HepG2 (cell line): ENCODE data around the gene ERF. TPM values are rescaled to one million over a fixed set of nuclear protein-coding genes. Genes with fewer than 3 reads are reported as not detected.

ENCODE experiments used
- ARHGAP35 ChIP-seq: sonication (generic); formaldehyde crosslinking; IDR thresholded peaks from 2 replicates; pipeline ENCODE4 v1.9.0; 2022; ENCODE audit warnings: mild to moderate bottlenecking, inconsistent platforms, moderate library complexity, missing genetic modification reagents, borderline replicate concordance
- ARID4A ChIP-seq: sonication (generic); formaldehyde crosslinking; IDR thresholded peaks from 2 replicates; pipeline ENCODE4 v1.5.0; 2020; ENCODE audit warnings: mild to moderate bottlenecking, missing genetic modification reagents, borderline replicate concordance
- ARNT2 ChIP-seq: sonication (generic); formaldehyde crosslinking; IDR thresholded peaks from 2 replicates; pipeline ENCODE4 v1.8.0; 2022; ENCODE audit warnings: mild to moderate bottlenecking, low read depth, missing genetic modification reagents, moderate library complexity
- FOSL2 ChIP-seq: sonication (generic); formaldehyde crosslinking; IDR thresholded peaks from 2 replicates; pipeline ENCODE4 v1.4.0; 2020; ENCODE audit warnings: missing genetic modification reagents
- MZF1 ChIP-seq: sonication (generic); formaldehyde crosslinking; IDR thresholded peaks from 2 replicates; pipeline ENCODE4 v1.8.1; 2023; ENCODE audit warnings: mild to moderate bottlenecking, missing genetic modification reagents, borderline replicate concordance
- PAX8 ChIP-seq: sonication (generic); formaldehyde crosslinking; IDR thresholded peaks from 2 replicates; pipeline ENCODE4 v1.8.0; 2022; ENCODE audit warnings: mild to moderate bottlenecking, missing genetic modification reagents, borderline replicate concordance
- POLR2A ChIP-seq, 2 experiments: IDR thresholded peaks; 2 replicates each; pipeline ENCODE4 v1.6.1; 2011; ENCODE audit warnings: low read depth in 2 of 2, low read length in 2 of 2, mild to moderate bottlenecking in 1 of 2, moderate library complexity in 1 of 2; ENCODE audit not compliant: insufficient read depth in 1 of 2
- POLR2G ChIP-seq: fragments of 200-400 bp; formaldehyde crosslinking; IDR thresholded peaks from 2 replicates; pipeline ENCODE4 v1.6.1; 2018; ENCODE audit warnings: mild to moderate bottlenecking, low read depth, low read length, moderate library complexity
- SIX4 ChIP-seq: sonication (generic); formaldehyde crosslinking; IDR thresholded peaks from 2 replicates; pipeline ENCODE4 v1.4.0; 2020; ENCODE audit warnings: missing genetic modification reagents
- SRSF9 ChIP-seq: fragments of 200-400 bp; formaldehyde crosslinking; IDR thresholded peaks from 2 replicates; pipeline ENCODE4 v1.6.1; 2018; ENCODE audit warnings: borderline replicate concordance, mild to moderate bottlenecking, low read depth, low read length; ENCODE audit not compliant: insufficient read depth, poor library complexity, severe bottlenecking
- TCF7L2 ChIP-seq: IDR thresholded peaks from 2 replicates; pipeline ENCODE4 v1.6.1; 2011; ENCODE audit warnings: mild to moderate bottlenecking, low read depth, low read length, moderate library complexity
- ZNF317 ChIP-seq: sonication (generic); formaldehyde crosslinking; IDR thresholded peaks from 2 replicates; pipeline ENCODE4 v1.5.0; 2020; ENCODE audit warnings: mild to moderate bottlenecking, missing genetic modification reagents
- ZNF484 ChIP-seq: sonication (generic); formaldehyde crosslinking; IDR thresholded peaks from 2 replicates; pipeline ENCODE4 v1.5.1; 2020; ENCODE audit warnings: mild to moderate bottlenecking, low read depth, missing genetic modification reagents, borderline replicate concordance
- ZNF562 ChIP-seq: sonication (generic); formaldehyde crosslinking; IDR thresholded peaks from 2 replicates; pipeline ENCODE4 v1.8.0; 2022; ENCODE audit warnings: missing genetic modification reagents, borderline replicate concordance
- ZNF574 ChIP-seq: sonication (generic); formaldehyde crosslinking; IDR thresholded peaks from 2 replicates; pipeline ENCODE4 v1.4.0; 2020; ENCODE audit warnings: missing genetic modification reagents
- ZNF616 ChIP-seq: sonication (generic); formaldehyde crosslinking; IDR thresholded peaks from 2 replicates; pipeline ENCODE4 v1.5.0; 2020; ENCODE audit warnings: low read depth, mild to moderate bottlenecking, missing genetic modification reagents
- ZNF7 ChIP-seq: IDR thresholded peaks from 2 replicates; pipeline ENCODE4 v1.6.1; 2016; ENCODE audit warnings: missing biosample characterization, missing genetic modification reagents
- ZNF709 ChIP-seq: sonication (generic); formaldehyde crosslinking; IDR thresholded peaks from 2 replicates; pipeline ENCODE4 v1.5.0; 2020; ENCODE audit warnings: mild to moderate bottlenecking, missing genetic modification reagents
- ZNF768 ChIP-seq: sonication (generic); formaldehyde crosslinking; IDR thresholded peaks from 2 replicates; pipeline ENCODE4 v1.4.0; 2020; ENCODE audit warnings: missing genetic modification reagents
- ZNF780A ChIP-seq: sonication (generic); formaldehyde crosslinking; IDR thresholded peaks from 2 replicates; pipeline ENCODE4 v1.8.0; 2022; ENCODE audit warnings: mild to moderate bottlenecking, missing genetic modification reagents, moderate library complexity
- ZNF879 ChIP-seq: sonication (generic); formaldehyde crosslinking; IDR thresholded peaks from 2 replicates; pipeline ENCODE4 v1.8.1; 2023; ENCODE audit warnings: missing genetic modification reagents
- ZSCAN30 ChIP-seq: sonication (generic); formaldehyde crosslinking; IDR thresholded peaks from 2 replicates; pipeline ENCODE4 v1.5.0; 2020; ENCODE audit warnings: mild to moderate bottlenecking, missing genetic modification reagents
- polyA plus RNA-seq, 8 experiments: library from polyadenylated mRNA; depleted of rRNA in 3 of 8; stranded (reverse) in 7 of 8; unstranded in 1 of 8; fragments of >200 nt; fragmentation: Illumina TruSeq in 4 of 8; extraction: Trizol in 4 of 8; gene quantifications; 2 replicates each; pipeline versions ENCODE4 v1.2.1 to v1.2.3, GENCODE V29; 2011 to 2016; ENCODE audit warnings: low read depth in 4 of 8, missing spikeins in 1 of 8, mixed read lengths in 1 of 8; ENCODE audit not compliant: insufficient read depth in 1 of 8
- total RNA-seq, 5 experiments: library from RNA; depleted of rRNA; stranded (reverse); fragments of >200 nt; fragmentation: Illumina TruSeq; extraction: Trizol; gene quantifications; 2 replicates each; pipeline ENCODE4 v1.2.3, GENCODE V29; 2016; ENCODE audit warnings: low read depth in 1 of 5

The ERF gene
- total and polyA plus RNA-seq, 2 of the 13 experiments (the other 11 are each of a cell fraction or from before 2014, with no cell fraction given): 67.1 to 69.9 TPM

GRCh38 chr19:42242512-42243409, 12.2 kb downstream of the ERF start, which contains the start of gene GSK3A (continued):
- TF ChIP-seq ZNF574 (CRISPR knock-in tag) (peak; percentile 91), ZNF317 (CRISPR knock-in tag) (0 out of 2 replicates have a peak, but pooled peaks have one; percentile 46), TCF7L2 (no peak), ZNF780A (CRISPR knock-in tag) (no peak), ZNF879 (0 out of 2 replicates have a peak, but pooled peaks have one; percentile 47), ZNF709 (CRISPR knock-in tag) (no peak), POLR2G (peak; percentile 97), ARHGAP35 (no peak), PAX8 (CRISPR knock-in tag) (no peak), SIX4 (CRISPR knock-in tag) (no peak; the same call in none of the 2 replicates), FOSL2 (CRISPR knock-in tag) (peak; percentile 51), MZF1 (no peak), ZNF768 (CRISPR knock-in tag) (peak; percentile 12; the same call in 1 of the 2 replicates), ZNF7 (CRISPR knock-in tag) (no peak), ZSCAN30 (CRISPR knock-in tag) (no peak), ZNF562 (CRISPR knock-in tag) (no peak), SRSF9 (no peak), POLR2A (IDR thresholded peaks at IDR 0.05; ENCODE audit: insufficient read depth in 1 of 2, low read depth in 2 of 2, low read length in 2 of 2) (peak; percentile 98), ZNF616 (no peak), ARID4A (CRISPR knock-in tag) (peak; percentile 77; the same call in 1 of the 2 replicates), ZNF484 (CRISPR knock-in tag) (no peak), ARNT2 (peak; percentile 62)
